ENCODE results near the gene CELF5.

DNA sequence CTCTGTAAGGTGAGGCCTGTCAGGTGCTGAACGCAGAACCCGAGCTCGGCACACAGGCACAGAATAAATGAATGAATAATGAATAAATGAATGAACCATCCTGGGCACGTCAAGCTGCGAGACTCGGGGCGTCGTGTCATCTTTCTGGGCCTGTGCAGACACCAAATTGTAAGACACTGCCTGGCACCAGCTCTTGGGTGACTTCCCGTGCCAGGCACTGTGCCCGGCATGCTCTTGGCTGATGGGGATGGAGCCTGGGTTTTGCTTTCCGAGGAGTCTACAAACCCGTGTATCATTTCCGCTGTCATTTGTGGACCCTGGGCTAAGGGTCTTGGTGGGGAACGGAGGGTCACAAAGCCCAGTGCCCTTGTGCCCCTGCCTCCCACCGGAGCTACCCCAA, 43.9 kb downstream of the CELF5 start:
- TF ChIP-seq, protein P1, sequence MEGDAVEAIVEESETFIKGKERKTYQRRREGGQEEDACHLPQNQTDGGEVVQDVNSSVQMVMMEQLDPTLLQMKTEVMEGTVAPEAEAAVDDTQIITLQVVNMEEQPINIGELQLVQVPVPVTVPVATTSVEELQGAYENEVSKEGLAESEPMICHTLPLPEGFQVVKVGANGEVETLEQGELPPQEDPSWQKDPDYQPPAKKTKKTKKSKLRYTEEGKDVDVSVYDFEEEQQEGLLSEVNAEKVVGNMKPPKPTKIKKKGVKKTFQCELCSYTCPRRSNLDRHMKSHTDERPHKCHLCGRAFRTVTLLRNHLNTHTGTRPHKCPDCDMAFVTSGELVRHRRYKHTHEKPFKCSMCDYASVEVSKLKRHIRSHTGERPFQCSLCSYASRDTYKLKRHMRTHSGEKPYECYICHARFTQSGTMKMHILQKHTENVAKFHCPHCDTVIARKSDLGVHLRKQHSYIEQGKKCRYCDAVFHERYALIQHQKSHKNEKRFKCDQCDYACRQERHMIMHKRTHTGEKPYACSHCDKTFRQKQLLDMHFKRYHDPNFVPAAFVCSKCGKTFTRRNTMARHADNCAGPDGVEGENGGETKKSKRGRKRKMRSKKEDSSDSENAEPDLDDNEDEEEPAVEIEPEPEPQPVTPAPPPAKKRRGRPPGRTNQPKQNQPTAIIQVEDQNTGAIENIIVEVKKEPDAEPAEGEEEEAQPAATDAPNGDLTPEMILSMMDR (IDR thresholded peaks at IDR 0.05 in 2 of 3, conservative IDR thresholded peaks at IDR 0.05 in 1 of 3; ENCODE audit: borderline replicate concordance in 1 of 3, insufficient read depth in 1 of 3, low read depth in 2 of 3, low read length in 2 of 3) = no peak
- TF ChIP-seq POLR2AphosphoS5 (IDR thresholded peaks at IDR 0.05; ENCODE audit: low read depth, low read length) (no peak), EZH2 (IDR thresholded peaks at IDR 0.05) (no peak), POLR2A (IDR thresholded peaks at IDR 0.05; ENCODE audit: borderline replicate concordance, extremely low read depth, insufficient read depth, insufficient read length) (no peak), JUND (IDR thresholded peaks at IDR 0.05) (no peak)

Data from HCT116 (cell line).